ENCODE results near the gene THBS3. TPM values are rescaled to one million over a fixed set of nuclear protein-coding genes. Genes with fewer than 3 reads are reported as not detected.
A peak's percentile ranks its signal among the peaks of the same experiment; 100 is the strongest.

The THBS3 gene
- total RNA-seq, 2 experiments from 2014 or later: 11.1 to 28.7 TPM

DNA sequence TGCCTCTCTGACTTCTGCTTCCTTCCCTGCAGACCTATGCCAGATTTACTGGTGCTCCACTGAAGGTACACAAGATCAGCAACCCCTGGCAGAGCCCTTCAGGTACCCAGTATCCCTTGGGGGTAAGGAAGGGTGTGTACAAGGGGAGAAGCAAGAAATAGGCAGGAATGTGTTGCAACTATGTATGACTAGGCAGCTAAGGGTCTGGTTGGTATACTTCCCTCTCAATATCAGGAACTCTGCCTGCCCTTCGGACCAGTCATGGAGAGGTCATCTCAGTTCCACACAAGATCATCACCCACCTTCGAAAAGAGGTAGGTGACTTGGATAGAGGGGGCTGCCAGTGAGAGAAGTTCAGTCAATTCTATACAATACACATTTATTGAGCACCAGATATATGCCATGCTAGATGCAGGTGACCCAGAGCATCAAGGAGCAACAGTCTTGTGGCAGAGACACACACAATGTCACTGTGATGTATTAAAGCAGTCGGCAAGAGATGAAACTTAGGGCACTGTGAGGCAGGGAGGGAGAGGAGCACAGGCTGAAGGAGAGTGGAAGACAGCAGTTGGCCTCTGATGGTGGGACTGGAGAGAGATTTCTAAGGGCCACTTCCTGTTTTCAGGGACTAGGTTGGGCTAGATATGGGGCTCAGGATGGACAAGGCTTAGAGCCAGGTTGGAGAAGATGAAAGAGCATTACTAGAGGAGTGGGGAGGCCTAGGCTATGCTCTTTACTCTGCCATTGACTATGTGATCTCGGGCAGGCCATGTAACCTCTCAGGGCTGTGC lies 2.8 kb upstream of the THBS3 start:
- H3K9me2 ChIP-seq (ENCODE audit: insufficient read depth, low read length): no peaks in the 10 kb centered on the region
- no peaks in the 10 kb centered on the region for H3K36me3 ChIP-seq (ENCODE audit: insufficient read depth, low read length)
- no peak overlapping the region for H3K27ac ChIP-seq (ENCODE audit: low read depth, low read length, poor library complexity, severe bottlenecking)
- no TSS peak for BruUV-seq (replicated peaks)
- intact Hi-C loops (cut with micrococcal nuclease; ENCODE audit: unreplicated experiment): no loop called here
- no peaks in the 10 kb centered on the region for H3K79me2 ChIP-seq (ENCODE audit: insufficient read depth, low read depth, low read length)
- H3K4me1 ChIP-seq (ENCODE audit: insufficient read depth, low read length, poor library complexity, severe bottlenecking): peaks cover 28% of the 10 kb centered on the region
- H3K4me2 ChIP-seq (ENCODE audit: low read length): peak overlapping the region; percentile 90
- ChIA-PET CTCF (ENCODE audit: unreplicated experiment) (no interaction called here), POLR2A (no interaction called here)
- no peak overlapping the region for H2AFZ ChIP-seq (ENCODE audit: low read length)
- TF ChIP-seq, protein P1, sequence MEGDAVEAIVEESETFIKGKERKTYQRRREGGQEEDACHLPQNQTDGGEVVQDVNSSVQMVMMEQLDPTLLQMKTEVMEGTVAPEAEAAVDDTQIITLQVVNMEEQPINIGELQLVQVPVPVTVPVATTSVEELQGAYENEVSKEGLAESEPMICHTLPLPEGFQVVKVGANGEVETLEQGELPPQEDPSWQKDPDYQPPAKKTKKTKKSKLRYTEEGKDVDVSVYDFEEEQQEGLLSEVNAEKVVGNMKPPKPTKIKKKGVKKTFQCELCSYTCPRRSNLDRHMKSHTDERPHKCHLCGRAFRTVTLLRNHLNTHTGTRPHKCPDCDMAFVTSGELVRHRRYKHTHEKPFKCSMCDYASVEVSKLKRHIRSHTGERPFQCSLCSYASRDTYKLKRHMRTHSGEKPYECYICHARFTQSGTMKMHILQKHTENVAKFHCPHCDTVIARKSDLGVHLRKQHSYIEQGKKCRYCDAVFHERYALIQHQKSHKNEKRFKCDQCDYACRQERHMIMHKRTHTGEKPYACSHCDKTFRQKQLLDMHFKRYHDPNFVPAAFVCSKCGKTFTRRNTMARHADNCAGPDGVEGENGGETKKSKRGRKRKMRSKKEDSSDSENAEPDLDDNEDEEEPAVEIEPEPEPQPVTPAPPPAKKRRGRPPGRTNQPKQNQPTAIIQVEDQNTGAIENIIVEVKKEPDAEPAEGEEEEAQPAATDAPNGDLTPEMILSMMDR (conservative IDR thresholded peaks at IDR 0.05; ENCODE audit: low read length): no peak
- TF ChIP-seq EZH2phosphoT487 (IDR thresholded peaks at IDR 0.05; ENCODE audit: borderline replicate concordance, low read depth, low read length): no peak
- H3K4me3 ChIP-seq (ENCODE audit: low read depth, low read length, poor library complexity, severe bottlenecking): no peak overlapping the region
- no peaks in the 10 kb centered on the region for H4K20me1 ChIP-seq (ENCODE audit: insufficient read depth, low read length)
- DNase-seq (ENCODE audit: low spot score): no peak
- no peaks in the 10 kb centered on the region for H3K9me3 ChIP-seq (ENCODE audit: low read length)

DNA sequence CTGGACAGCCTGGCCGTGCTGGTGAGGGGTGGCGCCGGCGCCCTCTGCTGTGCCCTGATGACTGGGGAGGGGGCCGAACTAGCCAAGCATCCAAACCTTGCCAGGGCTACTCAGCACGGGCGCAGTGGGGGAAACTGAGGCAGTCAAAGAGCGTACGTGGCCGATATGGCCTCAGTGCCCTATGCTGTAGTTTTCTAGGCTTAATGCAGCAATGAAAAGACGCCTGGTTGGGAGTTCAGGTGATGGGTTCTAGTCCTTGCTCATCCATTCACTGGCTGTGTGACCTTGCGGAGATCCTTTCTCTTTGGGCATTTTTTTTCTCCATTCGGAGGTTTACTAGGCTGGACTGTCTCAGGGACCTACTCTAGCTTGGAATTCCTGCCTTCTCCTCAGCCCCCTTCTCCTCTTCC lies 1.6 kb upstream of the THBS3 start:
- Histone ChIP-seq H3K36me3 (ENCODE audit: insufficient read depth, low read length) (no peaks in the 10 kb centered on the region), H3K4me2 (ENCODE audit: low read length) (peak overlapping the region; percentile 90), H3K4me3 (ENCODE audit: low read depth, low read length, poor library complexity, severe bottlenecking) (peak overlapping the region; percentile 90), H3K4me1 (ENCODE audit: insufficient read depth, low read length, poor library complexity, severe bottlenecking) (peaks cover 28% of the 10 kb centered on the region), H4K20me1 (ENCODE audit: insufficient read depth, low read length) (no peaks in the 10 kb centered on the region), H3K9me2 (ENCODE audit: insufficient read depth, low read length) (no peaks in the 10 kb centered on the region), H2AFZ (ENCODE audit: low read length) (peak overlapping the region; percentile 64; the same call in 1 of the 2 replicates), H3K79me2 (ENCODE audit: insufficient read depth, low read depth, low read length) (no peaks in the 10 kb centered on the region), H3K27ac (ENCODE audit: low read depth, low read length, poor library complexity, severe bottlenecking) (peak overlapping the region; percentile 77), H3K9me3 (ENCODE audit: low read length) (no peaks in the 10 kb centered on the region)
- TF ChIP-seq, protein P1 (conservative IDR thresholded peaks at IDR 0.05; ENCODE audit: low read length): no peak
- TF ChIP-seq EZH2phosphoT487 (IDR thresholded peaks at IDR 0.05; ENCODE audit: borderline replicate concordance, low read depth, low read length): no peak
- DNase-seq (ENCODE audit: low spot score): no peak
- ChIA-PET POLR2A (interaction anchor here (0.6 to 1.1 kb wide), 5 partner anchors 8 to 189 kb away, joined by 3 to 9 read pairs (median 8); no protein-coding TSS in a partner anchor), CTCF (ENCODE audit: unreplicated experiment) (interaction anchor here (0.6 kb wide), 1 partner anchor 19 kb away, joined by 5 read pairs; no protein-coding TSS in a partner anchor)
- BruUV-seq (replicated peaks): TSS peak; percentile 92
- intact Hi-C loops (cut with micrococcal nuclease; ENCODE audit: unreplicated experiment): loop anchor here (5.0 kb wide), 2 partner anchors 53 to 98 kb away; partner anchors contain the start of genes FDPS and SCAMP3
